Gastrocnemius medialis (tissue), 4 donors: ENCODE measurements around the gene LDLRAD4. TPM values are rescaled to one million over a fixed set of nuclear protein-coding genes. Genes with fewer than 3 reads are reported as not detected.

Experiments used
- ATAC-seq, 2 donors: fragments of 150-250 bp; one replicate each; pipeline ENCODE4 v1.9.1; 2016
- DNase-seq, 2 donors: peaks; one replicate each; pipeline ENCODE4 v3.0.0-alpha.2; 2019
- H3K27ac ChIP-seq, 4 donors: fragments of 200-600 bp; sonication (generic); 1 replicate in 1 of 4; 2 replicates in 3 of 4; pipeline ENCODE4 v1.5.1; 2016 to 2018; ENCODE audit warnings: mild to moderate bottlenecking in 2 of 4, moderate library complexity in 1 of 4
- H3K27me3 ChIP-seq, 3 donors: fragments of 200-600 bp; sonication (generic) in 2 of 3; 1 replicate in 1 of 3; 2 replicates in 2 of 3; pipeline versions ENCODE4 v1.5.1 to v1.6.0; 2016 to 2019; ENCODE audit warnings: mild to moderate bottlenecking in 1 of 3, moderate library complexity in 1 of 3
- H3K36me3 ChIP-seq, 2 donors: fragments of 200-600 bp; sonication (generic) in 1 of 2; one replicate each; pipeline ENCODE4 v1.5.1; 2017 to 2018
- H3K4me1 ChIP-seq, 2 donors: fragments of 200-600 bp; sonication (generic) in 1 of 2; one replicate each; pipeline ENCODE4 v1.5.1; 2016 to 2017; ENCODE audit warnings: mild to moderate bottlenecking in 2 of 2
- H3K4me3 ChIP-seq, 4 donors: fragments of 200-600 bp; sonication (generic) in 3 of 4; 1 replicate in 1 of 4; 2 replicates in 3 of 4; pipeline ENCODE4 v1.5.1; 2016 to 2019; ENCODE audit warnings: mild to moderate bottlenecking in 2 of 4
- H3K9me3 ChIP-seq, 3 donors: fragments of 200-600 bp; sonication (generic) in 2 of 3; 1 replicate in 1 of 3; 2 replicates in 2 of 3; pipeline ENCODE4 v1.5.1; 2016 to 2019
- POLR2A ChIP-seq, 2 donors: fragments of 450-650 bp; IDR thresholded peaks; one replicate each; pipeline ENCODE4 v1.6.1; 2017; ENCODE audit warnings: antibody characterized with exemption in 2 of 2, mild to moderate bottlenecking in 2 of 2, moderate library complexity in 2 of 2
- in situ Hi-C, 4 donors: fragments of 200-750 bp; cut with MboI; loops; one replicate each; pipeline versions ENCODE4 v1.15.0 to v1.8.0; 2017; ENCODE audit warnings: low sequenced_read_pairs in 4 of 4
- intact Hi-C: fragments of 100-400 bp; cut with DNase I; formaldehyde crosslinking; loops from one replicate; pipeline ENCODE4 v1.15.1; 2023; ENCODE audit warnings: low total_unique reads
- total RNA-seq, 4 donors: library from RNA; depleted of rRNA; stranded (reverse); fragments of >200 nt; gene quantifications; one replicate each; pipeline versions ENCODE4 v1.1.0 to v1.2.3, GENCODE V29; 2016
- TF ChIP-seq, protein P1 (sequence below), 5 experiments: fragments of 450-650 bp in 3 of 5; fragments of 200-600 bp in 2 of 5; sonication (generic) in 2 of 5; IDR thresholded peaks in 4 of 5; conservative IDR thresholded peaks in 1 of 5; 1 replicate in 4 of 5; 2 replicates in 1 of 5; pipeline ENCODE4 v1.5.1; 2016 to 2019; ENCODE audit warnings: antibody characterized with exemption in 5 of 5, mild to moderate bottlenecking in 3 of 5, moderate library complexity in 3 of 5

LDLRAD4 gene
- total RNA-seq, 4 donors from 2014 or later, result 3.9 to 11.1 (median 6.5) TPM

DNA sequence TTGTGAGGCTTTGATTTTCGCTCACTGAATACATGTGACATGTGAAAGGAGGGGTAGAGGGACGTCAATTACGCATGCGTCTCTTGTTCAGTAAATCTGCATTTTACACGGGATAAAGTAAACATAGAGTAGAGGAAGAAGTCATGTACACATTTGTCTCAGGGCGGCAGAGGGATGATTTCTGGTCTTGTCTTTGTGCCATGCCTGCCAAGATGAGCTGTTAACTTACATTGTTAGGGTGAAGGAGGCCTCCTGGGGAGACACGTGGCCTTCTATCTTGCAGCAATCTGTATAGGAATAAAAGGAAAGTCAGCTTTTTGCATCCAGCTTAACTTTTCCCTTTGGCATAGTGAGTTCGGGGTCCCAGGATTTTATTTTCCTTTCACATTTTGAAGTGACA lies 106.3 kb downstream of the LDLRAD4 start:
- Histone ChIP-seq H3K4me1 (no peaks in the 10 kb centered on the region), H3K4me3 (no peak overlapping the region), H3K36me3 (no peaks in the 10 kb centered on the region), H3K27me3 (no peaks in the 10 kb centered on the region), H3K27ac (no peak overlapping the region), H3K9me3 (no peaks in the 10 kb centered on the region)
- DNase-seq (no peak), ATAC-seq (no peak)
- in situ Hi-C loops (no loop called here), intact Hi-C loops (no loop called here)
- no peak for TF ChIP-seq POLR2A (IDR thresholded peaks at IDR 0.05)
- TF ChIP-seq, protein P1, sequence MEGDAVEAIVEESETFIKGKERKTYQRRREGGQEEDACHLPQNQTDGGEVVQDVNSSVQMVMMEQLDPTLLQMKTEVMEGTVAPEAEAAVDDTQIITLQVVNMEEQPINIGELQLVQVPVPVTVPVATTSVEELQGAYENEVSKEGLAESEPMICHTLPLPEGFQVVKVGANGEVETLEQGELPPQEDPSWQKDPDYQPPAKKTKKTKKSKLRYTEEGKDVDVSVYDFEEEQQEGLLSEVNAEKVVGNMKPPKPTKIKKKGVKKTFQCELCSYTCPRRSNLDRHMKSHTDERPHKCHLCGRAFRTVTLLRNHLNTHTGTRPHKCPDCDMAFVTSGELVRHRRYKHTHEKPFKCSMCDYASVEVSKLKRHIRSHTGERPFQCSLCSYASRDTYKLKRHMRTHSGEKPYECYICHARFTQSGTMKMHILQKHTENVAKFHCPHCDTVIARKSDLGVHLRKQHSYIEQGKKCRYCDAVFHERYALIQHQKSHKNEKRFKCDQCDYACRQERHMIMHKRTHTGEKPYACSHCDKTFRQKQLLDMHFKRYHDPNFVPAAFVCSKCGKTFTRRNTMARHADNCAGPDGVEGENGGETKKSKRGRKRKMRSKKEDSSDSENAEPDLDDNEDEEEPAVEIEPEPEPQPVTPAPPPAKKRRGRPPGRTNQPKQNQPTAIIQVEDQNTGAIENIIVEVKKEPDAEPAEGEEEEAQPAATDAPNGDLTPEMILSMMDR (IDR thresholded peaks at IDR 0.05 in 4 of 5, conservative IDR thresholded peaks at IDR 0.05 in 1 of 5), result no peak

DNA sequence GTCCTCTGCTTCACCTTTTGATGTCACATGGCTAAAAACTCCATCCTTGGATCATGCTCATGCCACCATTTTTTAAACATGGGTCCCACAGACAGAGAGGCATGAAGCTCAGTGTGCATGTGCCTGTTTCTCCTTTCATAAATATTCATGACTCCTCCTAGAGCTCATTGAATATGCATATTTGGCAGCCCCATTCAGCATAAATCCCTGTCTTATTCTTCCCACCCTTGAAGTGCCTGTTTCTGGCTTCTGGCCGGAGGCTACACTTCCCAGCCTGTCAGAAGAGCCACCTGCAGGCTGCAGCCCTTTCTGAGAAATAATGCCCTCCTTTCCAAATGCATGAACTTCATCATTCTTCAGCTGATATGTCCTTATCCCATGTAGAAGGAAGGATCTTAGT lies 109.7 kb downstream of the LDLRAD4 start:
- Histone ChIP-seq H3K36me3 (no peaks in the 10 kb centered on the region), H3K9me3 (no peaks in the 10 kb centered on the region), H3K27me3 (no peaks in the 10 kb centered on the region), H3K27ac (no peak overlapping the region), H3K4me3 (no peak overlapping the region), H3K4me1 (no peaks in the 10 kb centered on the region)
- TF ChIP-seq, protein P1 (IDR thresholded peaks at IDR 0.05 in 4 of 5, conservative IDR thresholded peaks at IDR 0.05 in 1 of 5), result no peak
- TF ChIP-seq POLR2A (IDR thresholded peaks at IDR 0.05), result no peak
- no peak for DNase-seq
- in situ Hi-C loops, result no loop called here
- intact Hi-C loops, result no loop called here
- ATAC-seq, result no peak

DNA sequence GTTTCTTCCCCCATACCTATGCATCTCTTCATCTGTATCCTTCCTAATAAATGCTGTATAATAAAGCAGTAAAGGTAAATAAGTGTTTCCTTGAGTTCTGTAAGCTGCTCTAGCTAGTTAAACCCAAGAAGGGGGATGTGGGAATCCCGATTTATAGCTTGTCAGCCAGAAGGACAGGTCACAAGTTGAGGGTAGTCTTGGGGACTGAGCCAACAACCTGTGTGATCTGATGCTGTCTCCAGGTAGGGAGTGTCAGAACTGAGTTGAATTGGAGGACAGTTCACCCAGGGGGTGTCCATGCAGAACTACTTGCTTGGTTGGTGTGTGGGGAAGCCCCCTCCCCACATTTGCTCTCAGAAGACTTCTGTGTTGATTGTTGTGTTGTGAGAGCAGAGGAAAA lies 112.4 kb downstream of the LDLRAD4 start:
- ATAC-seq (no peak), DNase-seq (no peak)
- H3K9me3 ChIP-seq, result no peaks in the 10 kb centered on the region
- H3K4me3 ChIP-seq, result no peak overlapping the region
- H3K36me3 ChIP-seq, result no peaks in the 10 kb centered on the region
- TF ChIP-seq, protein P1 (IDR thresholded peaks at IDR 0.05 in 4 of 5, conservative IDR thresholded peaks at IDR 0.05 in 1 of 5), result no peak
- H3K4me1 ChIP-seq, result no peaks in the 10 kb centered on the region
- H3K27me3 ChIP-seq, result no peaks in the 10 kb centered on the region
- intact Hi-C loops (no loop called here), in situ Hi-C loops (no loop called here)
- H3K27ac ChIP-seq, result no peak overlapping the region

DNA sequence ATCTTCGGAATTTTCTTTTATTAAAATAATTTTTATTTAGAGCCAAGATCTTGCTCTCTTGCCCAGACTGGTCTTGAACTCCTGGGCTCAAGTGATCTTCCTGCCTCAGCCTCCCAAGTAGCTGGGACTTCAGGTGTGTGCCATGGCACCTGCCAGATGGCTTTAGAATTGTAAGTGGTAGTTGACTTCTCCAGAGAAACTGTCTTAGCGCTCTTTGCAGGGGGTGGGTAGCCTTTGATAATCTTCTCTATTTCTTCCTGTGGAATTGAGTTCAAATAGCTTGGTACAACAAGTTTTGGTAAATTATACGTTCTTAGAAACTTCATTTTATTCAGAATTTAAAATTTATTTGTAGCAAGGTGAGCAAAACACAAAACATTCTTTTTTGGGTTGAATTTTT lies 113.3 kb downstream of the LDLRAD4 start:
- TF ChIP-seq POLR2A (IDR thresholded peaks at IDR 0.05), result no peak
- TF ChIP-seq, protein P1 (IDR thresholded peaks at IDR 0.05 in 4 of 5, conservative IDR thresholded peaks at IDR 0.05 in 1 of 5), result no peak
- H3K9me3 ChIP-seq, result no peaks in the 10 kb centered on the region
- H3K4me3 ChIP-seq, result no peak overlapping the region
- H3K4me1 ChIP-seq, result no peaks in the 10 kb centered on the region
- no peaks in the 10 kb centered on the region for H3K36me3 ChIP-seq
- intact Hi-C loops, result no loop called here
- in situ Hi-C loops, result no loop called here
- no peak overlapping the region for H3K27ac ChIP-seq
- no peaks in the 10 kb centered on the region for H3K27me3 ChIP-seq
- DNase-seq (no peak), ATAC-seq (no peak)

DNA sequence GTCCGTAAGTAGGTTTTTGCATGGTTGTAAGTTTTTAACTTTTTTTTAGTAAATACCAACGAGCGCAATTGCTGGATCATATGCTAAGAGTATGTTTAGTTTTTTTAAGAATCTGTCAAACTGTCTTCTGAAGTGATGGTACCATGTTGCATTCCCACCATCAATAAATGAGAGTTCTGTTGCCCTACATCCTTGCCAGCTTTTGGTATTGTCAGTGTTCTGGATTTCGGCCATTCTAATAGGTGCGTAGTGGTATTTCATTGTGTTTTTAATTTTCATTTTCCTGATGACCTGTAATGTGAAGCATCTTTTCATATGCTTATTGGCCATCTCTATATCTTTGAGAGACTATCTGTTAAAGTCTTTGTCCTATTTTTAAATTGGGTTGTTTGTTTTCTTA lies 114.3 kb downstream of the LDLRAD4 start:
- TF ChIP-seq POLR2A (IDR thresholded peaks at IDR 0.05), result no peak
- TF ChIP-seq, protein P1 (IDR thresholded peaks at IDR 0.05 in 4 of 5, conservative IDR thresholded peaks at IDR 0.05 in 1 of 5), result no peak
- H3K36me3 ChIP-seq, result no peaks in the 10 kb centered on the region
- H3K4me1 ChIP-seq, result no peaks in the 10 kb centered on the region
- no peak overlapping the region for H3K4me3 ChIP-seq
- intact Hi-C loops (no loop called here), in situ Hi-C loops (no loop called here)
- ATAC-seq (no peak), DNase-seq (no peak)
- no peaks in the 10 kb centered on the region for H3K27me3 ChIP-seq
- no peak overlapping the region for H3K27ac ChIP-seq
- no peaks in the 10 kb centered on the region for H3K9me3 ChIP-seq
